Measurements from ENCODE around the gene ADAM11.

DNA sequence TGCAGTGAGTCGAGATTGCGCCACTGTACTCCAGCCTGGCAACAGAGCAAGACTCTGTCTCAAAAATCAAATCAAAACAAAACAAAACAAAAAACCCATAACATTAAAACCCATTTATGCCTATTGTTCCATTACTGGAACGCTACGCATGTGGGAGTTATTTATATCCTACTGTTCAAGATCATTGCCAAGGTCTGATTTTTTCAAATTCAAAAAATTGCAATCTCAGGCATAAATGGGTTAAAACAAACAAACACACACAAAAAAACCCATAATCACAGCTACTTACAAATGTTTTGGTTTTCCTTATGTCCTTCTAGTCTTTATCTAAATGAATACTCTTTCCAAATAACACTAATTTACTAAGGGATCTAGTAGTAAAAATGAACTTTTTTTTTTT, 53.5 kb downstream of the ADAM11 start:
- no peak for TF ChIP-seq POLR2A (IDR thresholded peaks at IDR 0.05)
- TF ChIP-seq, protein P1, sequence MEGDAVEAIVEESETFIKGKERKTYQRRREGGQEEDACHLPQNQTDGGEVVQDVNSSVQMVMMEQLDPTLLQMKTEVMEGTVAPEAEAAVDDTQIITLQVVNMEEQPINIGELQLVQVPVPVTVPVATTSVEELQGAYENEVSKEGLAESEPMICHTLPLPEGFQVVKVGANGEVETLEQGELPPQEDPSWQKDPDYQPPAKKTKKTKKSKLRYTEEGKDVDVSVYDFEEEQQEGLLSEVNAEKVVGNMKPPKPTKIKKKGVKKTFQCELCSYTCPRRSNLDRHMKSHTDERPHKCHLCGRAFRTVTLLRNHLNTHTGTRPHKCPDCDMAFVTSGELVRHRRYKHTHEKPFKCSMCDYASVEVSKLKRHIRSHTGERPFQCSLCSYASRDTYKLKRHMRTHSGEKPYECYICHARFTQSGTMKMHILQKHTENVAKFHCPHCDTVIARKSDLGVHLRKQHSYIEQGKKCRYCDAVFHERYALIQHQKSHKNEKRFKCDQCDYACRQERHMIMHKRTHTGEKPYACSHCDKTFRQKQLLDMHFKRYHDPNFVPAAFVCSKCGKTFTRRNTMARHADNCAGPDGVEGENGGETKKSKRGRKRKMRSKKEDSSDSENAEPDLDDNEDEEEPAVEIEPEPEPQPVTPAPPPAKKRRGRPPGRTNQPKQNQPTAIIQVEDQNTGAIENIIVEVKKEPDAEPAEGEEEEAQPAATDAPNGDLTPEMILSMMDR (IDR thresholded peaks at IDR 0.05): no peak
